Adrenal gland (tissue), 5 donors: ENCODE data around the gene PXDN.

ENCODE experiments used
- POLR2A ChIP-seq, 2 donors: fragments of 450-650 bp; IDR thresholded peaks; one replicate each; pipeline ENCODE4 v1.6.1; 2017; ENCODE audit warnings: antibody characterized with exemption in 2 of 2, mild to moderate bottlenecking in 2 of 2, moderate library complexity in 1 of 2
- TF ChIP-seq, protein P1 (sequence below), 6 experiments: fragments of 450-650 bp in 4 of 6; fragments of 200-600 bp in 2 of 6; sonication (generic) in 1 of 6; IDR thresholded peaks; 1 replicate in 5 of 6; 2 replicates in 1 of 6; pipeline versions ENCODE4 v1.5.1 to v1.8.0; 2016 to 2021; ENCODE audit warnings: antibody characterized with exemption in 6 of 6, mild to moderate bottlenecking in 2 of 6, moderate library complexity in 1 of 6
- donor health status: DM: no; HTN: no; CAD: no.

DNA sequence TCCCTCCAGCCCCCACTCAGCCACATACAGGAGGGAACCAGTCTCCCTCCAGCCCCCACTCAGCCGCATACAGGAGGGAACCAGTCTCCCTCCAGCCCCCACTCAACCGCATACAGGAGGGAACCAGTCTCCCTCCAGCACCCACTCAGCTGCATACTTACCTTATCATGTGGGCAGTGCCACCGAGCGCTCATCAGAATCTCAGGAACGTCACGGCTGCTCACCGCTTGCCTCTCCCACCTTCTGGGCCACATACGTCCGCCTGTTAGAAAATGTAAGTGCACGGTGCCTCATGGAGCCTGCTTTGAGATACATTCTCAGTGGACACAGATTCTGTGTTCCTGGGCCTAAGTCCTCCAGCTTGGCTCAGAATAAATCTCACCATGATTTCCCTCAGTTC lies 124.8 kb downstream of the PXDN start:
- TF ChIP-seq, protein P1, sequence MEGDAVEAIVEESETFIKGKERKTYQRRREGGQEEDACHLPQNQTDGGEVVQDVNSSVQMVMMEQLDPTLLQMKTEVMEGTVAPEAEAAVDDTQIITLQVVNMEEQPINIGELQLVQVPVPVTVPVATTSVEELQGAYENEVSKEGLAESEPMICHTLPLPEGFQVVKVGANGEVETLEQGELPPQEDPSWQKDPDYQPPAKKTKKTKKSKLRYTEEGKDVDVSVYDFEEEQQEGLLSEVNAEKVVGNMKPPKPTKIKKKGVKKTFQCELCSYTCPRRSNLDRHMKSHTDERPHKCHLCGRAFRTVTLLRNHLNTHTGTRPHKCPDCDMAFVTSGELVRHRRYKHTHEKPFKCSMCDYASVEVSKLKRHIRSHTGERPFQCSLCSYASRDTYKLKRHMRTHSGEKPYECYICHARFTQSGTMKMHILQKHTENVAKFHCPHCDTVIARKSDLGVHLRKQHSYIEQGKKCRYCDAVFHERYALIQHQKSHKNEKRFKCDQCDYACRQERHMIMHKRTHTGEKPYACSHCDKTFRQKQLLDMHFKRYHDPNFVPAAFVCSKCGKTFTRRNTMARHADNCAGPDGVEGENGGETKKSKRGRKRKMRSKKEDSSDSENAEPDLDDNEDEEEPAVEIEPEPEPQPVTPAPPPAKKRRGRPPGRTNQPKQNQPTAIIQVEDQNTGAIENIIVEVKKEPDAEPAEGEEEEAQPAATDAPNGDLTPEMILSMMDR (IDR thresholded peaks at IDR 0.05), result no peak
- no peak for TF ChIP-seq POLR2A (IDR thresholded peaks at IDR 0.05)
